K562 (cell line): ENCODE measurements around the gene RBSN. TPM values are rescaled to one million over a fixed set of nuclear protein-coding genes. Genes with fewer than 3 reads are reported as not detected.
A peak's percentile ranks its signal among the peaks of the same experiment; 100 is the strongest.

ENCODE experiments used
- CBX1 ChIP-seq: sonication (generic); IDR thresholded peaks from 2 replicates; pipeline ENCODE4 v1.6.1; 2016; ENCODE audit warnings: antibody characterized with exemption, low read depth, mild to moderate bottlenecking
- CREB1 ChIP-seq, 2 experiments: sonication (generic) in 1 of 2; formaldehyde crosslinking in 1 of 2; IDR thresholded peaks; 2 replicates each; pipeline versions ENCODE4 v1.6.1 to v1.8.0; 2012 to 2022; ENCODE audit warnings: inconsistent platforms in 1 of 2, mild to moderate bottlenecking in 1 of 2, missing genetic modification reagents in 1 of 2, moderate library complexity in 1 of 2
- GABPB2 ChIP-seq: fragments of 250-450 bp; sonication (Bioruptor Pico); conservative IDR thresholded peaks from 2 replicates; pipeline ENCODE4 v1.5.1; 2021; ENCODE audit warnings: mild to moderate bottlenecking
- MNT ChIP-seq, 2 experiments: fragments of 450-650 bp; conservative IDR thresholded peaks; 2 replicates each; pipeline ENCODE4 v1.6.1; 2017; ENCODE audit warnings: mild to moderate bottlenecking in 2 of 2, moderate library complexity in 2 of 2
- NFE2L1 ChIP-seq: fragments of 450-650 bp; IDR thresholded peaks from 2 replicates; pipeline ENCODE4 v1.6.1; 2016; ENCODE audit warnings: missing genetic modification characterization, low read depth, mild to moderate bottlenecking, missing compliant biosample characterization, moderate library complexity, borderline replicate concordance
- NFXL1 ChIP-seq: fragments of 450-650 bp; formaldehyde crosslinking; IDR thresholded peaks from 2 replicates; pipeline ENCODE4 v1.4.0; 2021; ENCODE audit warnings: mild to moderate bottlenecking
- OTX1 ChIP-seq: fragments of 450-650 bp; formaldehyde crosslinking; IDR thresholded peaks from 2 replicates; pipeline ENCODE4 v1.4.0; 2022; ENCODE audit warnings: mild to moderate bottlenecking
- POLR2G ChIP-seq: fragments of 200-400 bp; formaldehyde crosslinking; IDR thresholded peaks from 2 replicates; pipeline ENCODE4 v1.6.1; 2017; ENCODE audit warnings: low read depth, mild to moderate bottlenecking, antibody characterized with exemption, low read length, moderate library complexity
- PYGO2 ChIP-seq: fragments of 450-650 bp; IDR thresholded peaks from 2 replicates; pipeline ENCODE4 v1.6.1; 2016; ENCODE audit warnings: mild to moderate bottlenecking, missing genetic modification characterization, moderate library complexity, missing compliant biosample characterization
- RBM15 ChIP-seq: fragments of 200-400 bp; formaldehyde crosslinking; IDR thresholded peaks from 2 replicates; pipeline ENCODE4 v1.6.1; 2018; ENCODE audit warnings: mild to moderate bottlenecking, low read length, moderate library complexity; ENCODE audit not compliant: insufficient read depth
- SOX6 ChIP-seq: fragments of 450-650 bp; IDR thresholded peaks from 2 replicates; pipeline ENCODE4 v1.6.1; 2014; ENCODE audit warnings: mild to moderate bottlenecking
- ZFX ChIP-seq: sonication (generic); formaldehyde crosslinking; IDR thresholded peaks from 2 replicates; pipeline ENCODE4 v1.8.0; 2022; ENCODE audit warnings: mild to moderate bottlenecking, missing genetic modification reagents, moderate library complexity
- ZNF121 ChIP-seq: sonication (generic); formaldehyde crosslinking; conservative IDR thresholded peaks from 2 replicates; pipeline ENCODE4 v1.8.0; 2022; ENCODE audit warnings: missing genetic modification reagents
- ZNF175 ChIP-seq: fragments of 200-800 bp; sonication (Bioruptor generic); IDR thresholded peaks from 2 replicates; pipeline ENCODE4 v1.6.1; 2016; ENCODE audit warnings: low read depth, mild to moderate bottlenecking, missing genetic modification characterization, missing compliant biosample characterization
- ZNF239 ChIP-seq: fragments of 250-450 bp; sonication (Bioruptor Pico); IDR thresholded peaks from 2 replicates; pipeline ENCODE4 v1.4.0; 2020; ENCODE audit warnings: mild to moderate bottlenecking
- ZNF830 ChIP-seq: fragments of 250-450 bp; sonication (Bioruptor Pico); IDR thresholded peaks from 2 replicates; pipeline ENCODE4 v1.5.0; 2021; ENCODE audit warnings: mild to moderate bottlenecking
- polyA plus RNA-seq, 8 experiments: library from polyadenylated mRNA; depleted of rRNA in 4 of 8; stranded (reverse) in 5 of 8; unstranded in 3 of 8; fragments of >200 nt; fragmentation: Nextera tagmentation in 2 of 8; fragmentation: Illumina TruSeq in 1 of 8; extraction: Ambion mirVana in 2 of 8; extraction: Trizol in 1 of 8; gene quantifications; 2 replicates each; pipeline versions ENCODE4 v1.2.1 to v1.2.3, GENCODE V29; 2011 to 2014; ENCODE audit warnings: inconsistent platforms in 1 of 8, missing spikeins in 1 of 8
- total RNA-seq, 7 experiments: library from RNA; depleted of rRNA in 6 of 7; stranded (reverse); fragments of >200 nt in 6 of 7; fragmentation: Illumina TruSeq in 2 of 7; extraction: Trizol in 2 of 7; gene quantifications; 2 replicates each; pipeline versions ENCODE4 v1.2.1 to v1.2.3, GENCODE V29; 2011 to 2021; ENCODE audit warnings: low replicate concordance in 1 of 7
- TF ChIP-seq, protein P1 (sequence below): fragments of 250-450 bp; sonication (Bioruptor Pico); IDR thresholded peaks from 2 replicates; pipeline ENCODE4 v1.5.0; 2021; ENCODE audit warnings: mild to moderate bottlenecking, borderline replicate concordance
- TF ChIP-seq, protein P2 (sequence below): fragments of 450-650 bp; formaldehyde crosslinking; IDR thresholded peaks from 2 replicates; pipeline ENCODE4 v1.4.0; 2022; ENCODE audit warnings: missing genetic modification characterization
- TF ChIP-seq, protein P3 (sequence below), 2 experiments: IDR thresholded peaks; 2 replicates each; pipeline ENCODE4 v1.6.1; 2012; ENCODE audit warnings: improper control_type of control experiment in 2 of 2, low read depth in 2 of 2, low read length in 2 of 2, borderline replicate concordance in 1 of 2

The RBSN gene
- total and polyA plus RNA-seq, 9 of the 15 experiments (the other 6 are each of a cell fraction or from before 2014, with no cell fraction given): 2.9 to 19.6 (median 15.0) TPM

DNA sequence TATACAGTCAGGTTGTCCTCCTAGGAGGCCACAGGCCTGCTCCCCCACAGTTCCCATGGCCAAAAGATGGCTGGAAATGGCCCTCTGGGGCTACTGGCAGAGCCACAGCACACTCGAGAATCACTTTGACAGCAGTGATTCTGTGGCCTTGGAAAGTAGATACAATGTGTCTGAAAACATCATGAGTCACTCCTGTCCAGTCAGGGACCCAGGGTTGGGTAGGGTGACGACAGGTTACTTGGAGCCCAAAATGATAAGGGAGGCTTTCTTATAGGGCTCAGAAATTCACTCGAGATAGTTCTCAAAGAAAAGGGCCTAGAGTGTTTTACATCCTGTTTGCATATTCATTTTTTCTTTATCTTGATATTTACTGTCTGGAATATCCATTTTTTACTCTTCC, 58.1 kb downstream of the RBSN start (continued):
- TF ChIP-seq CREB1 (IDR thresholded peaks at IDR 0.05): peak; percentile 10; the same call in 1 of the 2 replicates
- TF ChIP-seq CREB1 (CRISPR knock-in tag; IDR thresholded peaks at IDR 0.05): no peak
- TF ChIP-seq NFE2L1 (tag): no peak
- TF ChIP-seq, protein P1, sequence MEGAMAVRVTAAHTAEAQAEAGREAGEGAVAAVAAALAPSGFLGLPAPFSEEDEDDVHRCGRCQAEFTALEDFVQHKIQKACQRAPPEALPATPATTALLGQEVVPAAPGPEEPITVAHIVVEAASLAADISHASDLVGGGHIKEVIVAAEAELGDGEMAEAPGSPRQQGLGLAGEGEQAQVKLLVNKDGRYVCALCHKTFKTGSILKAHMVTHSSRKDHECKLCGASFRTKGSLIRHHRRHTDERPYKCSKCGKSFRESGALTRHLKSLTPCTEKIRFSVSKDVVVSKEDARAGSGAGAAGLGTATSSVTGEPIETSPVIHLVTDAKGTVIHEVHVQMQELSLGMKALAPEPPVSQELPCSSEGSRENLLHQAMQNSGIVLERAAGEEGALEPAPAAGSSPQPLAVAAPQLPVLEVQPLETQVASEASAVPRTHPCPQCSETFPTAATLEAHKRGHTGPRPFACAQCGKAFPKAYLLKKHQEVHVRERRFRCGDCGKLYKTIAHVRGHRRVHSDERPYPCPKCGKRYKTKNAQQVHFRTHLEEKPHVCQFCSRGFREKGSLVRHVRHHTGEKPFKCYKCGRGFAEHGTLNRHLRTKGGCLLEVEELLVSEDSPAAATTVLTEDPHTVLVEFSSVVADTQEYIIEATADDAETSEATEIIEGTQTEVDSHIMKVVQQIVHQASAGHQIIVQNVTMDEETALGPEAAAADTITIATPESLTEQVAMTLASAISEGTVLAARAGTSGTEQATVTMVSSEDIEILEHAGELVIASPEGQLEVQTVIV (CRISPR knock-in tag): no peak
- TF ChIP-seq ZNF175 (CRISPR knock-in tag): no peak
- TF ChIP-seq, protein P2, sequence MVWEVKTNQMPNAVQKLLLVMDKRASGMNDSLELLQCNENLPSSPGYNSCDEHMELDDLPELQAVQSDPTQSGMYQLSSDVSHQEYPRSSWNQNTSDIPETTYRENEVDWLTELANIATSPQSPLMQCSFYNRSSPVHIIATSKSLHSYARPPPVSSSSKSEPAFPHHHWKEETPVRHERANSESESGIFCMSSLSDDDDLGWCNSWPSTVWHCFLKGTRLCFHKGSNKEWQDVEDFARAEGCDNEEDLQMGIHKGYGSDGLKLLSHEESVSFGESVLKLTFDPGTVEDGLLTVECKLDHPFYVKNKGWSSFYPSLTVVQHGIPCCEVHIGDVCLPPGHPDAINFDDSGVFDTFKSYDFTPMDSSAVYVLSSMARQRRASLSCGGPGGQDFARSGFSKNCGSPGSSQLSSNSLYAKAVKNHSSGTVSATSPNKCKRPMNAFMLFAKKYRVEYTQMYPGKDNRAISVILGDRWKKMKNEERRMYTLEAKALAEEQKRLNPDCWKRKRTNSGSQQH: no peak
- no peak for TF ChIP-seq ZFX
- no peak for TF ChIP-seq GABPB2 (CRISPR knock-in tag)
- TF ChIP-seq ZNF239 (CRISPR knock-in tag): no peak
- TF ChIP-seq NFXL1 (CRISPR knock-in tag): no peak
- no peak for TF ChIP-seq PYGO2
- TF ChIP-seq CBX1: no peak
- TF ChIP-seq POLR2G: 0 out of 2 replicates have a peak, but pooled peaks have one; percentile 33
- TF ChIP-seq ZNF830 (CRISPR knock-in tag): no peak
- 0 out of 4 replicates have a peak, but pooled peaks of 1 of the 2 experiments have one; percentile 23 for TF ChIP-seq MNT (conservative IDR thresholded peaks at IDR 0.05)
- TF ChIP-seq ZNF121: no peak
- TF ChIP-seq SOX6: no peak
- TF ChIP-seq, protein P3, sequence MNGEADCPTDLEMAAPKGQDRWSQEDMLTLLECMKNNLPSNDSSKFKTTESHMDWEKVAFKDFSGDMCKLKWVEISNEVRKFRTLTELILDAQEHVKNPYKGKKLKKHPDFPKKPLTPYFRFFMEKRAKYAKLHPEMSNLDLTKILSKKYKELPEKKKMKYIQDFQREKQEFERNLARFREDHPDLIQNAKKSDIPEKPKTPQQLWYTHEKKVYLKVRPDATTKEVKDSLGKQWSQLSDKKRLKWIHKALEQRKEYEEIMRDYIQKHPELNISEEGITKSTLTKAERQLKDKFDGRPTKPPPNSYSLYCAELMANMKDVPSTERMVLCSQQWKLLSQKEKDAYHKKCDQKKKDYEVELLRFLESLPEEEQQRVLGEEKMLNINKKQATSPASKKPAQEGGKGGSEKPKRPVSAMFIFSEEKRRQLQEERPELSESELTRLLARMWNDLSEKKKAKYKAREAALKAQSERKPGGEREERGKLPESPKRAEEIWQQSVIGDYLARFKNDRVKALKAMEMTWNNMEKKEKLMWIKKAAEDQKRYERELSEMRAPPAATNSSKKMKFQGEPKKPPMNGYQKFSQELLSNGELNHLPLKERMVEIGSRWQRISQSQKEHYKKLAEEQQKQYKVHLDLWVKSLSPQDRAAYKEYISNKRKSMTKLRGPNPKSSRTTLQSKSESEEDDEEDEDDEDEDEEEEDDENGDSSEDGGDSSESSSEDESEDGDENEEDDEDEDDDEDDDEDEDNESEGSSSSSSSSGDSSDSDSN (IDR thresholded peaks at IDR 0.05; ENCODE audit: borderline replicate concordance in 1 of 2, low read depth in 2 of 2, low read length in 2 of 2): no peak
- no peak for TF ChIP-seq RBM15
- TF ChIP-seq OTX1 (CRISPR knock-in tag): no peak
